Caco-2 (cell line): ENCODE data around the gene LAD1. TPM values are rescaled to one million over a fixed set of nuclear protein-coding genes. Genes with fewer than 3 reads are reported as not detected.

Source experiments
- BruUV-seq: library from RNA; stranded (reverse); fragments of 400-500 nt; replicated peaks from 2 replicates; lab custom pipeline; 2021; lab: Mats Ljungman, UMichigan
- CTCF ChIA-PET: fragments of 300-600 bp; sonication (Branson Sonifier 250); formaldehyde crosslinking; loops from one replicate; lab custom pipeline; 2022; ENCODE audit warnings: antibody characterized with exemption; lab: Charles Lee
- POLR2A ChIA-PET: fragments of 300-600 bp; sonication (Branson Sonifier 250); formaldehyde crosslinking; loops from one replicate; lab custom pipeline; 2022; ENCODE audit warnings: antibody characterized with exemption; lab: Charles Lee
- DNase-seq, 2 experiments: peaks; one replicate each; pipeline versions ENCODE4 v3.0.0 to v3.0.0-alpha.2; 2020 to 2022
- H3K27me3 ChIP-seq: replicated peaks from 2 replicates; pipeline ENCODE4 v1.6.0; 2011; ENCODE audit warnings: low read length; ENCODE audit not compliant: control insufficient read depth, insufficient read depth
- H3K36me3 ChIP-seq: 2 replicates; pipeline ENCODE4 v1.5.1; 2011; ENCODE audit warnings: low read length; ENCODE audit not compliant: control insufficient read depth, insufficient read depth
- H3K4me1 ChIP-seq: fragments of 250-450 bp; sonication (Bioruptor Pico); 2 replicates; pipeline ENCODE4 v1.5.1; 2020; ENCODE audit warnings: mild to moderate bottlenecking
- H3K4me3 ChIP-seq: 2 replicates; pipeline ENCODE4 v1.5.1; 2011; ENCODE audit warnings: low read depth, mild to moderate bottlenecking, control low read depth, low read length
- H3K9me3 ChIP-seq: fragments of 250-450 bp; sonication (Bioruptor Pico); 2 replicates; pipeline ENCODE4 v1.5.1; 2020; ENCODE audit warnings: mild to moderate bottlenecking, moderate library complexity
- H3K27ac Mint-ChIP-seq: one replicate; pipeline ENCODE4 v1.8.0; 2022; ENCODE audit warnings: mixed read lengths; ENCODE audit not compliant: unreplicated experiment
- H3K27me3 Mint-ChIP-seq: one replicate; pipeline ENCODE4 v1.8.0; 2022; ENCODE audit warnings: mixed read lengths; ENCODE audit not compliant: insufficient read depth, unreplicated experiment
- H3K36me3 Mint-ChIP-seq: one replicate; pipeline ENCODE4 v1.8.0; 2022; ENCODE audit warnings: mild to moderate bottlenecking, mixed read lengths; ENCODE audit not compliant: insufficient read depth, unreplicated experiment
- H3K4me1 Mint-ChIP-seq: one replicate; pipeline ENCODE4 v1.8.0; 2022; ENCODE audit warnings: low read depth, mixed read lengths; ENCODE audit not compliant: unreplicated experiment
- H3K4me3 Mint-ChIP-seq: one replicate; pipeline ENCODE4 v1.8.0; 2022; ENCODE audit warnings: mild to moderate bottlenecking, moderate library complexity, mixed read lengths; ENCODE audit not compliant: unreplicated experiment
- H3K9me3 Mint-ChIP-seq: one replicate; pipeline ENCODE4 v1.8.0; 2022; ENCODE audit warnings: mixed read lengths; ENCODE audit not compliant: unreplicated experiment
- CTCF ChIP-seq, 2 experiments: fragments of 200-600 bp in 1 of 2; IDR thresholded peaks; 1 replicate in 1 of 2; 2 replicates in 1 of 2; pipeline versions ENCODE4 v1.5.1 to v1.8.0; 2011 to 2022; ENCODE audit warnings: antibody characterized with exemption in 1 of 2, control low read depth in 1 of 2, inconsistent platforms in 1 of 2, low read depth in 1 of 2, low read length in 1 of 2, mild to moderate bottlenecking in 1 of 2, moderate library complexity in 1 of 2; ENCODE audit not compliant: insufficient read depth in 1 of 2, severe bottlenecking in 1 of 2, unreplicated experiment in 1 of 2
- intact Hi-C: fragments of 100-400 bp; cut with micrococcal nuclease; formaldehyde crosslinking; loops from one replicate; pipeline ENCODE4 v1.10.0; 2022; ENCODE audit not compliant: unreplicated experiment
- total RNA-seq: library from RNA; stranded (reverse); gene quantifications from 2 replicates; pipeline ENCODE4 v1.2.3, GENCODE V29; 2022

Gene LAD1
- total RNA-seq, 1 experiment from 2014 or later, result 80.5 TPM

GRCh38 chr1:201348211-201348566 is 50.9 kb downstream of the LAD1 start:
- Histone ChIP-seq H3K9me3 (no peaks in the 10 kb centered on the region), H3K36me3 (no peaks in the 10 kb centered on the region), H3K27me3 (no peaks in the 10 kb centered on the region; the same call in 1 of the 2 replicates), H3K4me3 (no peak overlapping the region), H3K4me1 (no peaks in the 10 kb centered on the region)
- intact Hi-C loops, result loop anchor here (1.0 to 5.0 kb wide), 2 partner anchors 13 to 59 kb away; no protein-coding TSS in a partner anchor
- no peak overlapping the region for H3K27ac Mint-ChIP-seq
- POLR2A ChIA-PET, result no interaction called here
- no peaks in the 10 kb centered on the region for H3K36me3 Mint-ChIP-seq
- H3K9me3 Mint-ChIP-seq, result no peaks in the 10 kb centered on the region
- BruUV-seq, result no TSS peak
- H3K4me3 Mint-ChIP-seq, result no peak overlapping the region
- CTCF ChIA-PET, result interaction anchor here (0.6 to 1.5 kb wide), 14 partner anchors 8 to 377 kb away, joined by 3 to 13 read pairs (median 3); no protein-coding TSS in a partner anchor
- H3K4me1 Mint-ChIP-seq, result no peaks in the 10 kb centered on the region
- peak; percentile 60 to 73 for DNase-seq
- peaks cover 16% of the 10 kb centered on the region for H3K27me3 Mint-ChIP-seq
- peak; percentile 42 to 74 for TF ChIP-seq CTCF (IDR thresholded peaks at IDR 0.05; ENCODE audit: insufficient read depth in 1 of 2, low read depth in 1 of 2, low read length in 1 of 2, severe bottlenecking in 1 of 2, unreplicated experiment in 1 of 2)

- ChIA-PET POLR2A (no interaction called here), CTCF (interaction anchor here (0.6 to 1.8 kb wide), 19 partner anchors 9 to 376 kb away, joined by 3 to 19 read pairs (median 4); no protein-coding TSS in a partner anchor)
- H3K27me3 ChIP-seq, result no peaks in the 10 kb centered on the region; the same call in 1 of the 2 replicates
- no peaks in the 10 kb centered on the region for H3K9me3 Mint-ChIP-seq
- no peak for TF ChIP-seq CTCF (IDR thresholded peaks at IDR 0.05; ENCODE audit: insufficient read depth in 1 of 2, low read depth in 1 of 2, low read length in 1 of 2, severe bottlenecking in 1 of 2, unreplicated experiment in 1 of 2)
- no TSS peak for BruUV-seq
- no peaks in the 10 kb centered on the region for H3K4me1 Mint-ChIP-seq
- no peaks in the 10 kb centered on the region for H3K9me3 ChIP-seq
- no peak overlapping the region for H3K4me3 Mint-ChIP-seq
- no peak for DNase-seq
- H3K36me3 ChIP-seq, result no peaks in the 10 kb centered on the region
- H3K4me3 ChIP-seq, result no peak overlapping the region
- H3K4me1 ChIP-seq, result no peaks in the 10 kb centered on the region
- no peak overlapping the region for H3K27ac Mint-ChIP-seq
- intact Hi-C loops, result loop anchor here (1.0 to 5.0 kb wide), 2 partner anchors 14 to 60 kb away; no protein-coding TSS in a partner anchor
- no peaks in the 10 kb centered on the region for H3K36me3 Mint-ChIP-seq
- H3K27me3 Mint-ChIP-seq, result peaks cover 16% of the 10 kb centered on the region
Measured at GRCh38 chr1:201347498-201348210, 51.5 kb downstream of the LAD1 start.

- no TSS peak for BruUV-seq
Measured at GRCh38 chr1:201346987-201347386, 52.1 kb downstream of the LAD1 start.

More at GRCh38 chr1:201346987-201347386, 52.1 kb downstream of the LAD1 start:
- no peak overlapping the region for H3K27ac Mint-ChIP-seq
- ChIA-PET POLR2A (no interaction called here), CTCF (interaction anchor here (0.6 to 1.8 kb wide), 10 partner anchors 11 to 93 kb away, joined by 3 to 19 read pairs (median 6); no protein-coding TSS in a partner anchor)
- no peaks in the 10 kb centered on the region for H3K36me3 Mint-ChIP-seq
- no peak for TF ChIP-seq CTCF (IDR thresholded peaks at IDR 0.05; ENCODE audit: insufficient read depth in 1 of 2, low read depth in 1 of 2, low read length in 1 of 2, severe bottlenecking in 1 of 2, unreplicated experiment in 1 of 2)
- no peak for DNase-seq
- Histone ChIP-seq H3K9me3 (no peaks in the 10 kb centered on the region; the same call in 1 of the 2 replicates), H3K27me3 (no peaks in the 10 kb centered on the region; the same call in 1 of the 2 replicates), H3K36me3 (no peaks in the 10 kb centered on the region), H3K4me3 (no peak overlapping the region), H3K4me1 (no peaks in the 10 kb centered on the region)
- no peak overlapping the region for H3K4me3 Mint-ChIP-seq
- H3K4me1 Mint-ChIP-seq, result no peaks in the 10 kb centered on the region
- peaks cover 16% of the 10 kb centered on the region for H3K27me3 Mint-ChIP-seq
- H3K9me3 Mint-ChIP-seq, result no peaks in the 10 kb centered on the region
- intact Hi-C loops, result loop anchor here (1.0 to 5.0 kb wide), 3 partner anchors 38 to 93 kb away; no protein-coding TSS in a partner anchor
